Endothelial cell of umbilical vein (primary cell): Measurements from ENCODE around the gene SLC24A3. TPM values are rescaled to one million over a fixed set of nuclear protein-coding genes. Genes with fewer than 3 reads are reported as not detected.

ENCODE experiments used
- BruUV-seq: library from RNA; stranded (reverse); fragments of 400-500 nt; replicated peaks from 2 replicates; lab custom pipeline; 2021; lab: Mats Ljungman, UMichigan
- CTCF ChIA-PET: fragments of 300-600, 350-600 bp; sonication (Branson Sonifier 250); formaldehyde crosslinking; loops from one replicate; lab custom pipeline; 2021; ENCODE audit warnings: antibody characterized with exemption, inconsistent platforms; lab: Charles Lee
- POLR2A ChIA-PET: fragments of 300-600, 350-600 bp; sonication (Branson Sonifier 250); formaldehyde crosslinking; loops from one replicate; lab custom pipeline; 2021; ENCODE audit warnings: antibody characterized with exemption, inconsistent platforms; lab: Charles Lee
- DNase-seq: peaks from one replicate; pipeline ENCODE4 v3.0.0-alpha.2; 2011; ENCODE audit warnings: low read depth, low spot score
- FAIRE-seq: peaks from 2 replicates; lab custom pipeline; 2011; peaks lifted over from hg19 to GRCh38; lab: Jason Lieb, UNC
- H2AFZ ChIP-seq: 2 replicates; pipeline ENCODE4 v1.6.0; 2012; ENCODE audit warnings: low read depth, low read length, control low read depth, inconsistent platforms
- H3K27ac ChIP-seq: 2 replicates; pipeline ENCODE4 v1.5.1; 2011; ENCODE audit warnings: low read depth, mild to moderate bottlenecking, control low read depth, low read length, moderate library complexity; ENCODE audit not compliant: insufficient read depth
- H3K27me3 ChIP-seq, 2 experiments: 2 replicates each; pipeline versions ENCODE4 v1.6.0 to v1.6.1; 2011; ENCODE audit warnings: low read length in 2 of 2, mixed read lengths in 1 of 2; ENCODE audit not compliant: control insufficient read depth in 2 of 2, insufficient read depth in 2 of 2
- H3K36me3 ChIP-seq, 2 experiments: 2 replicates in 1 of 2; 3 replicates in 1 of 2; pipeline ENCODE4 v1.5.1; 2011; ENCODE audit warnings: low read length in 2 of 2, mild to moderate bottlenecking in 1 of 2, moderate library complexity in 1 of 2; ENCODE audit not compliant: control insufficient read depth in 2 of 2, insufficient read depth in 2 of 2; ENCODE audit errors: extremely low read depth in 1 of 2
- H3K4me1 ChIP-seq: 3 replicates; pipeline ENCODE4 v1.5.1; 2011; ENCODE audit warnings: mild to moderate bottlenecking, low read length; ENCODE audit not compliant: control insufficient read depth, insufficient read depth; ENCODE audit errors: extremely low read depth
- H3K4me2 ChIP-seq: 2 replicates; pipeline ENCODE4 v1.6.1; 2011; ENCODE audit warnings: low read length, control low read depth, mixed read lengths; ENCODE audit not compliant: insufficient read depth
- H3K4me3 ChIP-seq, 3 experiments: fragments of 200-600 bp in 1 of 3; sonication (generic), shearing (Covaris generic) in 1 of 3; replicated peaks in 1 of 3; 2 replicates each; pipeline ENCODE4 v1.5.1; 2011 to 2016; ENCODE audit warnings: control low read depth in 3 of 3, low read length in 3 of 3, mild to moderate bottlenecking in 2 of 3, inconsistent platforms in 1 of 3, low read depth in 1 of 3, moderate library complexity in 1 of 3; ENCODE audit not compliant: insufficient read depth in 1 of 3
- H3K79me2 ChIP-seq: 2 replicates; pipeline ENCODE4 v1.6.0; 2012; ENCODE audit warnings: low read length, inconsistent platforms; ENCODE audit not compliant: control insufficient read depth, insufficient read depth
- H3K9ac ChIP-seq: replicated peaks from 2 replicates; pipeline ENCODE3; 2011; ENCODE audit warnings: low read length, control low read depth; ENCODE audit not compliant: insufficient read depth; ENCODE audit errors: extremely low read depth
- H3K9me1 ChIP-seq: replicated peaks from 3 replicates; pipeline ENCODE4 v1.6.0; 2011; ENCODE audit warnings: mild to moderate bottlenecking, low read length; ENCODE audit not compliant: control insufficient read depth, insufficient read depth; ENCODE audit errors: extremely low read depth
- H3K9me3 ChIP-seq: replicated peaks from 2 replicates; pipeline ENCODE4 v1.5.1; 2012; ENCODE audit warnings: low read length, inconsistent platforms; ENCODE audit not compliant: control insufficient read depth, insufficient read depth
- H4K20me1 ChIP-seq: replicated peaks from 2 replicates; pipeline ENCODE3; 2011; ENCODE audit warnings: mild to moderate bottlenecking, low read length; ENCODE audit not compliant: control insufficient read depth, insufficient read depth; ENCODE audit errors: extremely low read depth
- EZH2 ChIP-seq: IDR thresholded peaks from 2 replicates; pipeline ENCODE4 v1.6.1; 2012; ENCODE audit warnings: borderline replicate concordance, low read depth, mild to moderate bottlenecking, moderate library complexity, low read length, inconsistent platforms; ENCODE audit not compliant: severe bottlenecking
- FOS ChIP-seq: IDR thresholded peaks from 2 replicates; pipeline ENCODE4 v1.6.1; 2011; ENCODE audit warnings: mild to moderate bottlenecking, low read length, moderate library complexity, borderline replicate concordance; ENCODE audit not compliant: insufficient read depth
- GATA2 ChIP-seq: IDR thresholded peaks from 2 replicates; pipeline ENCODE4 v1.7.0; 2011; ENCODE audit warnings: low read depth, mild to moderate bottlenecking, moderate library complexity, mixed read lengths, low read length; ENCODE audit not compliant: insufficient read length, insufficient read depth
- JUN ChIP-seq: IDR thresholded peaks from 2 replicates; pipeline ENCODE4 v1.6.1; 2011; ENCODE audit warnings: borderline replicate concordance, low read depth; ENCODE audit not compliant: insufficient read length, insufficient read depth
- MYC ChIP-seq: IDR thresholded peaks from one replicate; pipeline ENCODE4 v1.6.1; 2011; ENCODE audit warnings: mild to moderate bottlenecking, low read depth, low read length
- POLR2A ChIP-seq: IDR thresholded peaks from 2 replicates; pipeline ENCODE4 v1.6.1; 2012; ENCODE audit warnings: low read depth, mild to moderate bottlenecking, control low read depth, low read length
- POLR2AphosphoS5 ChIP-seq: IDR thresholded peaks from 2 replicates; pipeline ENCODE4 v1.6.1; 2012; ENCODE audit warnings: low read depth, mild to moderate bottlenecking, control low read depth, low read length, moderate library complexity; ENCODE audit not compliant: insufficient read depth
- dilution Hi-C: fragments of 300-500 bp; cut with MboI; formaldehyde crosslinking; loops from one replicate; pipeline ENCODE4 v1.15.0; 2019; ENCODE audit warnings: low sequenced_read_pairs; ENCODE audit not compliant: extremely low pct_ligation_motif_present
- intact Hi-C: fragments of 100-400 bp; cut with micrococcal nuclease; formaldehyde crosslinking; loops from one replicate; pipeline ENCODE4 v1.10.0; 2022
- polyA plus RNA-seq, 4 experiments: library from polyadenylated mRNA; depleted of rRNA in 3 of 4; stranded (reverse) in 3 of 4; unstranded in 1 of 4; fragments of >200 nt; gene quantifications; 2 replicates each; pipeline versions ENCODE4 v1.2.1 to v1.2.3, GENCODE V29; 2011 to 2012; ENCODE audit warnings: missing spikeins in 1 of 4
- total RNA-seq: library from RNA; stranded (reverse); gene quantifications from 2 replicates; pipeline ENCODE4 v1.2.3, GENCODE V29; 2021
- TF ChIP-seq, protein P1 (sequence below), 2 donors: IDR thresholded peaks; 1 replicate in 1 of 2; 2 replicates in 1 of 2; pipeline ENCODE4 v1.5.1; 2011; ENCODE audit warnings: low read length in 2 of 2, mild to moderate bottlenecking in 2 of 2, moderate library complexity in 2 of 2, control low read depth in 1 of 2, inconsistent platforms in 1 of 2, low read depth in 1 of 2; ENCODE audit not compliant: insufficient read depth in 1 of 2; ENCODE audit errors: extremely low read depth in 1 of 2
- TF ChIP-seq, protein P2 (sequence below): IDR thresholded peaks from 2 replicates; pipeline ENCODE4 v1.6.1; 2011; ENCODE audit not compliant: insufficient read depth, insufficient read length

The SLC24A3 gene
- total and polyA plus RNA-seq, 2 donors (not counting 3 experiments of a cell fraction or from before 2014, with no cell fraction given): not detected

DNA sequence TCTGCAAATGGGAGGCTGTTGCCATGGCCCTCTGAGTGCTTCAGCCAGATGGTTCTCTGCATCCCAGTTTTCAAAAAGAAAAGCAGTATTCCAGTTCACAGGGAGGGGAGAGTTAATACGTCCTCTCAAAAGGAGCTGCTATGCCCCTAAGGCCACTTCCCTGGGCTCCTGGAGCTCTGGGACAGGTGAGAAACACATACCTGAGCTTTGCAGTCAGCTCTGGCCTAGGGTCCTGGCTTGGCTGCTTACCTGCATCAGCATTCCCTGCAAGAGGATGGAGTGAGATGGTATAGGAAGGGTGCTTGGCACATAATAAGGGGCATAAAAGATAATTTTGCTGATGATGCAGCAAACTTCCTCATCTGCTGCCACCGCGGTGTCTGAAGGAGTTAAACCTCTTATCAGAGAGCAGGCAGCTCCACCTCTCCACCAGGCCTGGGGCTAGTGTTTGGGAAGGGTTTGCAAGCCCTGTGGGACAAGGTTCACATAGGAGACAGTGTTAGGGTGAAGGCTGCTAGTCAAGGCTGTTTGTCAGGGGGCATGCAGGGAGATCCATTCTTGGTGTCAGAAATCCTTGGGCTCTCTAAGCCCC, 62.7 kb downstream of the SLC24A3 start:
- no TSS peak for BruUV-seq
- no peaks in the 10 kb centered on the region for H3K36me3 ChIP-seq
- no peaks in the 10 kb centered on the region for H3K9me3 ChIP-seq
- intact Hi-C loops (no loop called here), dilution Hi-C loops (no loop called here)
- H3K27ac ChIP-seq: no peak overlapping the region
- no peak overlapping the region for H3K4me2 ChIP-seq
- FAIRE-seq (no peak), DNase-seq (no peak)
- H3K4me3 ChIP-seq: no peak overlapping the region
- no peaks in the 10 kb centered on the region for H3K9me1 ChIP-seq
- no peak overlapping the region for H2AFZ ChIP-seq
- no peaks in the 10 kb centered on the region for H4K20me1 ChIP-seq
- H3K27me3 ChIP-seq: no peaks in the 10 kb centered on the region
- TF ChIP-seq, protein P1, sequence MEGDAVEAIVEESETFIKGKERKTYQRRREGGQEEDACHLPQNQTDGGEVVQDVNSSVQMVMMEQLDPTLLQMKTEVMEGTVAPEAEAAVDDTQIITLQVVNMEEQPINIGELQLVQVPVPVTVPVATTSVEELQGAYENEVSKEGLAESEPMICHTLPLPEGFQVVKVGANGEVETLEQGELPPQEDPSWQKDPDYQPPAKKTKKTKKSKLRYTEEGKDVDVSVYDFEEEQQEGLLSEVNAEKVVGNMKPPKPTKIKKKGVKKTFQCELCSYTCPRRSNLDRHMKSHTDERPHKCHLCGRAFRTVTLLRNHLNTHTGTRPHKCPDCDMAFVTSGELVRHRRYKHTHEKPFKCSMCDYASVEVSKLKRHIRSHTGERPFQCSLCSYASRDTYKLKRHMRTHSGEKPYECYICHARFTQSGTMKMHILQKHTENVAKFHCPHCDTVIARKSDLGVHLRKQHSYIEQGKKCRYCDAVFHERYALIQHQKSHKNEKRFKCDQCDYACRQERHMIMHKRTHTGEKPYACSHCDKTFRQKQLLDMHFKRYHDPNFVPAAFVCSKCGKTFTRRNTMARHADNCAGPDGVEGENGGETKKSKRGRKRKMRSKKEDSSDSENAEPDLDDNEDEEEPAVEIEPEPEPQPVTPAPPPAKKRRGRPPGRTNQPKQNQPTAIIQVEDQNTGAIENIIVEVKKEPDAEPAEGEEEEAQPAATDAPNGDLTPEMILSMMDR (IDR thresholded peaks at IDR 0.05; ENCODE audit: extremely low read depth in 1 of 2, insufficient read depth in 1 of 2, low read depth in 1 of 2, low read length in 2 of 2): no peak
- TF ChIP-seq EZH2 (no peak), FOS (no peak), POLR2AphosphoS5 (no peak), MYC (no peak), POLR2A (no peak), GATA2 (no peak), JUN (no peak)
- TF ChIP-seq, protein P2, sequence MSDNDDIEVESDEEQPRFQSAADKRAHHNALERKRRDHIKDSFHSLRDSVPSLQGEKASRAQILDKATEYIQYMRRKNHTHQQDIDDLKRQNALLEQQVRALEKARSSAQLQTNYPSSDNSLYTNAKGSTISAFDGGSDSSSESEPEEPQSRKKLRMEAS: no peak
- ChIA-PET CTCF (no interaction called here), POLR2A (no interaction called here)
- H3K79me2 ChIP-seq: no peaks in the 10 kb centered on the region
- H3K9ac ChIP-seq: no peak overlapping the region
- H3K4me1 ChIP-seq: no peaks in the 10 kb centered on the region
